Mucosa of rectum (tissue), 2 donors: ENCODE results near the gene KLHDC9.
"Not testable (repeated sequence)": the region's sequence is repeated elsewhere in the genome, so short reads cannot be mapped to it uniquely, and the experiment has no call there.

ENCODE experiments used
- H3K27ac ChIP-seq, 2 donors: one replicate each; pipeline ENCODE4 v1.7.0; 2013; ENCODE audit warnings: inconsistent platforms in 2 of 2, low read depth in 2 of 2, low read length in 2 of 2
- H3K27me3 ChIP-seq, 2 donors: one replicate each; pipeline ENCODE4 v1.7.0; 2013; ENCODE audit warnings: low read length in 2 of 2; ENCODE audit not compliant: control insufficient read depth in 2 of 2, insufficient read depth in 2 of 2
- H3K36me3 ChIP-seq, 2 donors: one replicate each; pipeline ENCODE4 v1.7.0; 2013; ENCODE audit warnings: low read length in 2 of 2; ENCODE audit not compliant: control insufficient read depth in 2 of 2, insufficient read depth in 2 of 2
- H3K4me1 ChIP-seq, 2 donors: one replicate each; pipeline ENCODE4 v1.7.0; 2013; ENCODE audit warnings: low read length in 2 of 2, mild to moderate bottlenecking in 1 of 2; ENCODE audit not compliant: control insufficient read depth in 2 of 2, insufficient read depth in 2 of 2
- H3K4me3 ChIP-seq, 2 donors: one replicate each; pipeline ENCODE4 v1.7.0; 2013; ENCODE audit warnings: low read length in 2 of 2
- H3K9ac ChIP-seq, 2 donors: one replicate each; pipeline ENCODE4 v1.7.0; 2013; ENCODE audit warnings: low read length in 2 of 2, low read depth in 1 of 2, mild to moderate bottlenecking in 1 of 2
- H3K9me3 ChIP-seq, 2 donors: one replicate each; pipeline ENCODE4 v1.7.0; 2013; ENCODE audit warnings: low read length in 2 of 2; ENCODE audit not compliant: control insufficient read depth in 2 of 2
- donor health status: healthy.
- donor health status: Normal muscosa, but diverticular disease.

The KLHDC9 gene

GRCh38 chr1:161065681-161066080 is 32.5 kb upstream of the KLHDC9 start:
- H3K9me3 ChIP-seq, H3K4me1 ChIP-seq, H3K4me3 ChIP-seq, H3K27me3 ChIP-seq, H3K9ac ChIP-seq, H3K27ac ChIP-seq, H3K36me3 ChIP-seq: not testable (repeated sequence)

DNA sequence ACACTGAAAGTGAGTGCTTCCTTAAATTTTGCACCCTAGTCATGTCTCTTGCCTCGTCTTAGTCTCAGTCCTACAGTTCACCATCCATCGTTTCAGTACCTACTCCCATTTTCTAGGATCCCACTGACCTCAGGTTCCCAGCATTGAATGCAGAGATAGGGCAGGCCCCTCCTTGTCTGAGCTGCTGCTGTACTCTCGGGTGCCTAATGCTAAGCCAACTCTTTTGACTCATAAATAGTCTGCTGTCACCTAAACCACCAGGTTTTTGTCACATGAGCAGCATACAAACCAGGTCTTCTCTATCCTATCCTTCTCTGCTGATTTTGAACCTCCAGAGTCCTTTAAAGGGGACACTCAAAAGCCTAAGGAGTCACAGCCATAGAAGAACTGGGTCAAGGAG is 31.5 kb upstream of the KLHDC9 start:
- H3K9ac ChIP-seq, result no peak overlapping the region
- no peaks in the 10 kb centered on the region for H3K27me3 ChIP-seq
- peak overlapping the region in 1 of 2 donors; percentile 4 for H3K4me3 ChIP-seq
- no peaks in the 10 kb centered on the region for H3K9me3 ChIP-seq
- peaks cover 6 to 8% of the 10 kb centered on the region in 2 donors for H3K4me1 ChIP-seq
- H3K36me3 ChIP-seq, result no peaks in the 10 kb centered on the region
- H3K27ac ChIP-seq, result peak overlapping the region in 1 of 2 donors; percentile 11

DNA sequence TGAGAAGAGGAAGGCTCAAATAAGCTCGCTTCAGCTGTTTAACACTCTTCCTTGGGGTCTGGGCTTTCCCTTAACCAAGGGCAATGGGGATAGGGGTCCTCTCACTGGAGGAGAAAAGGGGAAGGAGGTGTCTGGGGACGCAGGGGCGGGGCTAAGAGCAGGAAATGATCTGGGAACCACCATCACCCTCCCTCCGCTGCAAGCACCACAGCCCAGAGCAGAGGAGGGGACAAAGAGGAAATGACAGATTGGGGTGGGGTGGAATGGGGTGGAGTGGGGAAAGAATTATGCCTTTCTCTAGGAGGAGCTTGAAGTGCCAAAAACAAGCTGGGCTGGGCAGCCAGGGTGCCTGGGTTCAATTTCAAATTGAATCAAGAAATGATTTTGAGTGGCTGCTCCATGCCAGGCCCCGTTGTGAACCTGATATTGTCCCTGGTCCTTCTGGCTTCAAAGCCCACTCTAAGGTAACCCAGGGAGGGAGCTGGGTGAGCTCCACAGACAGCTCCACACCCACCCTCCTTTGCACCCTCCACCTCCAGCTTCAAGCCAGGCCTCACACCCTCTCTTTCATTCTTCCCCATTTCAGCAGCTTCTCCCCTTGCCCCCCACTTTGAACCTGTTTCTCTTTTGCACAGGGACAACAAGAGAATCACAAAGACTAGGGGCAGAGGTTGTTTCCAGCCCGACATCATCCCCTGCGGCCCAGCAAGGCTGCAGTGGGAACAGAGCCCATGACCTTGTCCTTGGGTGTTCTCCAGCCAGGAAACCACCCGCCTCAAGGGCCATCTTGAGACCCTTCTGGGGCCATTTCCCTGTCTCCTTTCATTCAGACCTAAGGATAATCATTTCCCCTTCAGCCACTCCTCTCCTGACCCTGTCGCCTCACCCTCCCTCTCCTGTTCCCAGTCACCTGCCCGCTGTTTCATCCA is 29.6 kb upstream of the KLHDC9 start:
- Histone ChIP-seq H3K36me3 (no peaks in the 10 kb centered on the region), H3K9me3 (no peaks in the 10 kb centered on the region), H3K4me3 (peak overlapping the region; percentile 59 to 75), H3K27me3 (no peaks in the 10 kb centered on the region), H3K27ac (peak overlapping the region; percentile 64 to 90), H3K4me1 (peaks cover 6 to 8% of the 10 kb centered on the region in 2 donors), H3K9ac (peak overlapping the region; percentile 33 to 68)

DNA sequence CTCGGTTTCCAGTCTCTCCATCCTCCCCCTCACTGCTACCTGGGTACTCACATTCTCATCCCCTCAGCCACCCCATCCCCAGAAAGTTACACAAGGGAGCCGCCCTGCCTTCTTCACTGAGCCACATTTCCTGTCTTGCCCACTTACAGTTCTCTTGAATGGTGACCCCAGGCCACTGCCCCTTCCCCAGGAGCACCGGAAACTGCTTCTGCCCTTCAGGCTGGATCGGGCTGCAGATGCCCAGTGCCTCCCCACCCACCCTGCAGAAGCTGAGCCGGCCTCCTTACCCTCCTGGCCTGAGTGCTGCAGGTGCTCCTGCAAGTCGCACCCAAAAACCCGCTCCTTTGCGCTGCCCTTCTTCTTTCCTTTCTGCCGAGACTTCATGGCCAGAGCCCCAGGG is 28.9 kb upstream of the KLHDC9 start:
- no peaks in the 10 kb centered on the region for H3K36me3 ChIP-seq
- H3K9ac ChIP-seq, result peak overlapping the region; percentile 33 to 68
- H3K9me3 ChIP-seq, result no peaks in the 10 kb centered on the region
- H3K4me3 ChIP-seq, result peak overlapping the region; percentile 59 to 75
- peaks cover 6 to 8% of the 10 kb centered on the region in 2 donors for H3K4me1 ChIP-seq
- H3K27me3 ChIP-seq, result no peaks in the 10 kb centered on the region
- H3K27ac ChIP-seq, result peak overlapping the region; percentile 64 to 90

GRCh38 chr1:161069731-161070270 is 28.4 kb upstream of the KLHDC9 start, which contains the start of gene ARHGAP30:
Gene ARHGAP30 (minus strand): TSS chr1:161069891. CDS start chr1:161069624, 267 bp downstream.
- Histone ChIP-seq H3K36me3 (peaks cover 0 to under 1% of the 10 kb centered on the region in 2 donors), H3K4me3 (peak within 1 kb of the TSS; percentile 59 to 75), H3K9ac (peak within 1 kb of the TSS; percentile 33 to 68), H3K27ac (peak within 1 kb of the TSS; percentile 64 to 90), H3K4me1 (peaks cover 6 to 8% of the 10 kb centered on the region in 2 donors), H3K27me3 (no peaks in the 10 kb centered on the region), H3K9me3 (no peaks in the 10 kb centered on the region)

DNA sequence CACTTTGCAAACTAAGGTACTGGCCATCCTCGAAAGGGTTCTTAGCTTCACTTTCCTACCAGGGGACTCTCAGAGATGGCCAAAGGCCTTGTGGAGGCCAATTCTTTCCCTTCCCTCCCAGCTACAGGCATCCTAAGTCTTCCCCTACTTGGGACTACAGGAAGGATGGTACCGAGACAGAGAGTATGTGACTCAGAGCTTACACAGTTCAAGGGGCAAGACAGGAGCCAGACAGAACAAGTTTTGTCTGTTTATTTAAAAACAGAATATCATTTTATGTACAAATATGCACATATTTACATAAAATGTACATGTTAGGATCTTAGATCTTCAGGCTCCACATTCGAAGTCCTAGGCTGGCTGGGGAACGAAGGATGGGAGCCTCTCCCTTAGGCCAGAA is 27.4 kb upstream of the KLHDC9 start:
- no peak overlapping the region for H3K4me3 ChIP-seq
- peaks cover 6 to 8% of the 10 kb centered on the region in 2 donors for H3K4me1 ChIP-seq
- H3K27ac ChIP-seq, result no peak overlapping the region
- H3K9ac ChIP-seq, result no peak overlapping the region
- no peaks in the 10 kb centered on the region for H3K9me3 ChIP-seq
- no peaks in the 10 kb centered on the region for H3K27me3 ChIP-seq
- H3K36me3 ChIP-seq, result peaks cover 0 to 3% of the 10 kb centered on the region in 2 donors

DNA sequence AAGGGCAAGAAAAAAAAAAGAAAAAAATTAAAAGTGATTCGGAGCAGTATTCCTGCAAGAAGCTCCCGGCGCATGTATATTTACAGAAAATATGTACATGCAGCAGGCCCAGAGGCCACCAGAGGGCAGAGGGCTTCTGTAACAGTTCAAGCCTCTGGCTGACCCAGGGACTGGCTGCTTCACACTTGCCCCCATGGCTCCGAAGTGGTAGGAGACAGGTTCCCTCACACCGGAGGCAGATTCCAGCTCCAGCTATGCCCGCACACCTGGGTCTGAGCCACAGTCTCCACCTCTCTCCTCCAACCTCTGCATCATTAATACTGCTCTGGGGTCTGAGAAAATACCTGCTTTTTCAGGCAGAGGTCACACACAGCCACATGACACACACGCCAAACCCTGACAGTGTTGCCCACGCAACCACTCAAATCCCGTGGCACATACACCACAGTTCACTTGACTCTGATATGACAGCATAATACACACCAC is 26.2 kb upstream of the KLHDC9 start:
- Histone ChIP-seq H3K4me1 (peaks cover 2 to 6% of the 10 kb centered on the region in 2 donors), H3K36me3 (peaks cover 0 to 3% of the 10 kb centered on the region in 2 donors), H3K27ac (no peak overlapping the region), H3K27me3 (no peaks in the 10 kb centered on the region), H3K4me3 (no peak overlapping the region), H3K9me3 (no peaks in the 10 kb centered on the region), H3K9ac (no peak overlapping the region)

DNA sequence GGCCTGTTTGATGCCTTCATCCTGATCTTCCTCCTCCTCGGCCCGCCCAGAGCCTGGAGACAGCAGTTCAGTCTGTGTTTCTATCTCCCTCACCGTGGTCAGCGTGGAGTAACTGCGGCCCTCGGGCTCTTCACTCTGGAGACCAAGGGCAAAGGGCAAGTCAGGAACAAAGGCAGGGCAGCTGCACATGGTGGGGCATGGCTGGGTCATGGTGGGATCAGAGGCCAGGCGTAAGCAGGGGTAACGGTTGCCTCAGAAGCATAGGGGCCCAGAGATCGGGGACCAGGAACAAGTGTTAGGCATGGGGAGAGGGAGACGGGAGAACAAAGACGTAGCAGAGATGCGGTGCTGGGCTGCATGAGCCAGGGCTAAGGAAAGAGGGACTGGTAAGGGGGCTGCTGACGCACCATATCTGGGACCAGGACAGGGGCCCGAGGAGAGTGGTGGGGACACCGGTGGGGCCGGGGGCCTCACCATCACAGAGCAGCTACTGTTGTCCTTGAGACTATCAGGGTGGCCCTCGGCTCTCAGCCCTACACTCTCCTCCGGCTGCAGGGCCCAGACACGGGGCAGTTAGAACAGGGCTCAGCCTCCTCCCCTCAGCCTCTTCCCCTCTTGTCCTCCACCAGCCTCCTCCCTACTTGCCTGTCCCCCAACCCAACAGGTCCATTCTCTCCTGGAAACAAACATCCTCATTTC is 25.3 kb upstream of the KLHDC9 start:
- Histone ChIP-seq H3K9me3 (no peaks in the 10 kb centered on the region), H3K36me3 (peaks cover 0 to 3% of the 10 kb centered on the region in 2 donors), H3K4me1 (peaks cover 2 to 6% of the 10 kb centered on the region in 2 donors), H3K9ac (no peak overlapping the region), H3K4me3 (no peak overlapping the region), H3K27ac (no peak overlapping the region), H3K27me3 (no peaks in the 10 kb centered on the region)

- Histone ChIP-seq H3K4me1 (peaks cover 1 to 2% of the 10 kb centered on the region in 2 donors), H3K27ac (no peak overlapping the region), H3K4me3 (no peak overlapping the region), H3K9ac (no peak overlapping the region), H3K27me3 (no peaks in the 10 kb centered on the region), H3K9me3 (no peaks in the 10 kb centered on the region), H3K36me3 (peaks cover 0 to 3% of the 10 kb centered on the region in 2 donors)
Observed at GRCh38 chr1:161073474-161074121, 24.6 kb upstream of the KLHDC9 start.
